ENCODE data around the gene CBFA2T3. TPM values are rescaled to one million over a fixed set of nuclear protein-coding genes. Genes with fewer than 3 reads are reported as not detected.

Gene CBFA2T3
- total RNA-seq, 1 experiment from 2014 or later: 2.9 TPM

DNA sequence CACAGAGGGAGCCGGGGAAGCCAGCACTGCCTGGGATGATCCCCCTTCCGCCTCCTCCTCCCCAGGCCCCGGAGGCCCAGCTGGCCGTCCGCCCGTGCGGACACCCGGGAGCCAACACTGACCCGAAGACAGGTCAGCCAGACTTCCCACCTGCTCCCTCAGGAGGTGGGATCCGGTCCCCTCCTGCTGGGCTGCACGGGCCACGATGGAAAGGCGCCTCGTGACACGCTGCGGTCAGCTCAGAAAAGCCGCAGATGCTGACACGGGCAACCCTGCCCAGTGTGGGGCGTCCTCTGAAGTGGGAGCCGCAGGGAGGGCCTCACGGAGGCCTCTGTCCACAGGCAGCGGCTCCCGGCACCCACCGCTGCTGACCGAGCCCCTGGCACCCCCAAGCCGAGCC is 49.3 kb downstream of the CBFA2T3 start:
- no peak overlapping the region for H3K9ac ChIP-seq (ENCODE audit: extremely low read depth, insufficient read length, low read length)
- H3K27me3 ChIP-seq (ENCODE audit: insufficient read depth, low read length): no peaks in the 10 kb centered on the region
- no peak overlapping the region for H3K56ac ChIP-seq (ENCODE audit: insufficient read length, low read depth, low read length)
- no peak overlapping the region for H2AFZ ChIP-seq (ENCODE audit: low read length)
- H3K27ac ChIP-seq (ENCODE audit: insufficient read length, low read depth, low read length): no peak overlapping the region
- H3K23me2 ChIP-seq (ENCODE audit: insufficient read length, low read depth, low read length, poor library complexity, severe bottlenecking): no peaks in the 10 kb centered on the region
- H3K4ac ChIP-seq (ENCODE audit: low read depth, low read length): no peak overlapping the region
- no peak overlapping the region for H2BK5ac ChIP-seq (ENCODE audit: insufficient read length, low read length)
- H2BK120ac ChIP-seq (ENCODE audit: low read depth, low read length, poor library complexity, severe bottlenecking): no peak overlapping the region
- no peaks in the 10 kb centered on the region for H3K79me2 ChIP-seq (ENCODE audit: insufficient read depth, low read length)
- no peaks in the 10 kb centered on the region; the same call in none of the 2 replicates for H3K27me3 Mint-ChIP-seq (ENCODE audit: low read depth)
- no peak overlapping the region for H3K23ac ChIP-seq (ENCODE audit: insufficient read length, low read depth, low read length)
- H4K5ac ChIP-seq (ENCODE audit: insufficient read length, low read depth, low read length): no peak overlapping the region
- WGBS (ENCODE audit: extremely low coverage, insufficient read length, low lambda C conversion rate): no CpG with 5 or more reads among the region's 26 CpGs
- TF ChIP-seq, protein P1, sequence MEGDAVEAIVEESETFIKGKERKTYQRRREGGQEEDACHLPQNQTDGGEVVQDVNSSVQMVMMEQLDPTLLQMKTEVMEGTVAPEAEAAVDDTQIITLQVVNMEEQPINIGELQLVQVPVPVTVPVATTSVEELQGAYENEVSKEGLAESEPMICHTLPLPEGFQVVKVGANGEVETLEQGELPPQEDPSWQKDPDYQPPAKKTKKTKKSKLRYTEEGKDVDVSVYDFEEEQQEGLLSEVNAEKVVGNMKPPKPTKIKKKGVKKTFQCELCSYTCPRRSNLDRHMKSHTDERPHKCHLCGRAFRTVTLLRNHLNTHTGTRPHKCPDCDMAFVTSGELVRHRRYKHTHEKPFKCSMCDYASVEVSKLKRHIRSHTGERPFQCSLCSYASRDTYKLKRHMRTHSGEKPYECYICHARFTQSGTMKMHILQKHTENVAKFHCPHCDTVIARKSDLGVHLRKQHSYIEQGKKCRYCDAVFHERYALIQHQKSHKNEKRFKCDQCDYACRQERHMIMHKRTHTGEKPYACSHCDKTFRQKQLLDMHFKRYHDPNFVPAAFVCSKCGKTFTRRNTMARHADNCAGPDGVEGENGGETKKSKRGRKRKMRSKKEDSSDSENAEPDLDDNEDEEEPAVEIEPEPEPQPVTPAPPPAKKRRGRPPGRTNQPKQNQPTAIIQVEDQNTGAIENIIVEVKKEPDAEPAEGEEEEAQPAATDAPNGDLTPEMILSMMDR (conservative IDR thresholded peaks at IDR 0.05): no peak
- H3K4me2 ChIP-seq (ENCODE audit: insufficient read depth, insufficient read length, low read length): no peak overlapping the region
- no peak overlapping the region for H2AK5ac ChIP-seq (ENCODE audit: insufficient read length, low read length)
- no peak overlapping the region for H2BK12ac ChIP-seq (ENCODE audit: insufficient read length, low read depth, low read length)
- H3T11ph ChIP-seq (ENCODE audit: low read length): no peak overlapping the region
- H2BK20ac ChIP-seq (ENCODE audit: low read depth, low read length, poor library complexity, severe bottlenecking): no peak overlapping the region
- no peaks in the 10 kb centered on the region for H4K20me1 ChIP-seq (ENCODE audit: control insufficient read depth, insufficient read depth, insufficient read length)
- no peak overlapping the region for H4K91ac ChIP-seq (ENCODE audit: insufficient read length, low read depth, low read length)
- no peak overlapping the region for H4K8ac ChIP-seq (replicated peaks; ENCODE audit: insufficient read length, low read depth, low read length)
- no peak overlapping the region for H3K18ac ChIP-seq (ENCODE audit: insufficient read length, low read depth, low read length)
- H3K27ac Mint-ChIP-seq: no peak overlapping the region
- H3K9me3 Mint-ChIP-seq: peaks cover 2 to 3% of the 10 kb centered on the region in 2 experiments; a peak in 3 of 5 replicates
- no peak overlapping the region for H3K4me3 Mint-ChIP-seq
- H3K79me1 ChIP-seq (ENCODE audit: insufficient read depth, low read depth, low read length, poor library complexity, severe bottlenecking): no peaks in the 10 kb centered on the region
- no peak overlapping the region for H3K14ac ChIP-seq (ENCODE audit: insufficient read depth, low read length)
- no peaks in the 10 kb centered on the region for H3K9me3 ChIP-seq (ENCODE audit: control insufficient read depth, low read depth, low read length)
- peaks cover 16 to 29% of the 10 kb centered on the region in 2 experiments for H3K4me1 Mint-ChIP-seq
- no peaks in the 10 kb centered on the region for H3K36me3 Mint-ChIP-seq (ENCODE audit: insufficient read depth in 1 of 3, low read depth in 3 of 3)
- no peak overlapping the region for H2BK15ac ChIP-seq (ENCODE audit: low read depth, low read length)
- no peak for DNase-seq
- H3K4me1 ChIP-seq (ENCODE audit: insufficient read depth, low read length): no peaks in the 10 kb centered on the region; the same call in 1 of the 2 replicates

Measured in H9 (cell line).